Measurements from ENCODE around the gene HDLBP.
"Not testable (repeated sequence)": the region's sequence is repeated elsewhere in the genome, so short reads cannot be mapped to it uniquely, and the experiment has no call there.

HDLBP gene

DNA sequence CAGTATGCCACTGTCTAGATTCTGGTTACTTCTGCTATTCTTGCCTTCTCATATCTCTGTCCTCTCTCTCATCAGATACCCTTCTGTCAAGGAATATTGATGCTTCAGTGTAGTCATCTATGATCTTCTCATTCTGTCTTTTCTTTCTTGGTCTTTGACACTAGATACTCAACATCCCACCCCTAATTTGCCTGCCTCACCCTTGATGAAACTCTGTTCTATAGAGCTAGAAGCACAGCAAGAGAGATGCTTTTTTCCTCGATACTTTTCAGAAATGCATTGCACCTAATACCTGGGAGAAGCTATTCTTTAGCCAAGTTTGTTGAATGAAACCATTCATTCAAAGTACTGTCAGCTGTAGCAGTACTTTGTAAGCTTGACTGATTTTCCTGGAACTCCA, 9.8 kb upstream of the HDLBP start:
- H3K27ac ChIP-seq = no peak overlapping the region
- TF ChIP-seq, protein P1, sequence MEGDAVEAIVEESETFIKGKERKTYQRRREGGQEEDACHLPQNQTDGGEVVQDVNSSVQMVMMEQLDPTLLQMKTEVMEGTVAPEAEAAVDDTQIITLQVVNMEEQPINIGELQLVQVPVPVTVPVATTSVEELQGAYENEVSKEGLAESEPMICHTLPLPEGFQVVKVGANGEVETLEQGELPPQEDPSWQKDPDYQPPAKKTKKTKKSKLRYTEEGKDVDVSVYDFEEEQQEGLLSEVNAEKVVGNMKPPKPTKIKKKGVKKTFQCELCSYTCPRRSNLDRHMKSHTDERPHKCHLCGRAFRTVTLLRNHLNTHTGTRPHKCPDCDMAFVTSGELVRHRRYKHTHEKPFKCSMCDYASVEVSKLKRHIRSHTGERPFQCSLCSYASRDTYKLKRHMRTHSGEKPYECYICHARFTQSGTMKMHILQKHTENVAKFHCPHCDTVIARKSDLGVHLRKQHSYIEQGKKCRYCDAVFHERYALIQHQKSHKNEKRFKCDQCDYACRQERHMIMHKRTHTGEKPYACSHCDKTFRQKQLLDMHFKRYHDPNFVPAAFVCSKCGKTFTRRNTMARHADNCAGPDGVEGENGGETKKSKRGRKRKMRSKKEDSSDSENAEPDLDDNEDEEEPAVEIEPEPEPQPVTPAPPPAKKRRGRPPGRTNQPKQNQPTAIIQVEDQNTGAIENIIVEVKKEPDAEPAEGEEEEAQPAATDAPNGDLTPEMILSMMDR (conservative IDR thresholded peaks at IDR 0.05) = no peak
- TF ChIP-seq ZFX (IDR thresholded peaks at IDR 0.05) = no peak

DNA sequence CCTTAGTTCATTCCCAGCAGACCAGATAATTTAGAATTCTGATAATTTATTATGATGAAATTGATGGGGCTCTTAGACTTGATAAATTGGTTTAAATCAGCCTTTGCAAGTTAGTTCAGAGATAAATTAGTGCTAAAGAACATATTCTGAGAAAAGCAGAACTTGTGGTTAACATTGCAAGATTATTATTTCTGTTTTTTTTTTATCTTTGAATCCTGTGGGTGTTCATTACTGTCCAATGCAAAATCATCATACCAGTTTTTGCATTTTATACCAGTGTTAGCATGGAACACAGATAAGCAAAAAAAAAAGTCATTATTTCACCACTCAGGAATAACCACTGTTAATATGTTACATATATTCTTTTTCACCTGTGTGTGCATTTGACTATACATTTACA, 9.3 kb upstream of the HDLBP start:
- no peak overlapping the region for H3K27ac ChIP-seq
- TF ChIP-seq, protein P1 (conservative IDR thresholded peaks at IDR 0.05) = no peak
- TF ChIP-seq ZFX (IDR thresholded peaks at IDR 0.05) = no peak

DNA sequence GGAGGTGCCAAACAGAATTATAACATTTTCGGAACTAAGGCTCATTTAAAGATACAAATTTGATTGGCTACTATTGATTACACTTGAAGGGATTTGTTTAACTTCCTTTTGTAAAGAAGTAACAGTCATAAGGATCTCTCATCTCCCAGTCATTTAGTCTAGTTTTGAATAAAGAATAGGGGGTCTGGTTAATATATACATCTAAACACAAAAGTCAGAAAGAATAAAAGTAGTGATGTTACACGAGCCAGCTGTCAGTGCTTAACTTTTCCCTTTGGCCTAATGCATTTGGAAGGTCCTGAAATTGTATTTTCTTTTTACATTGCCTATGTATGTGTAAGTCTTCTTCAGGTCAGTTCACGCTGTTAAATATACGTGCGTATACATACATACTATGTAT, 8.3 kb upstream of the HDLBP start:
- H3K27ac ChIP-seq = no peak overlapping the region
- no peak for TF ChIP-seq ZFX (IDR thresholded peaks at IDR 0.05)

DNA sequence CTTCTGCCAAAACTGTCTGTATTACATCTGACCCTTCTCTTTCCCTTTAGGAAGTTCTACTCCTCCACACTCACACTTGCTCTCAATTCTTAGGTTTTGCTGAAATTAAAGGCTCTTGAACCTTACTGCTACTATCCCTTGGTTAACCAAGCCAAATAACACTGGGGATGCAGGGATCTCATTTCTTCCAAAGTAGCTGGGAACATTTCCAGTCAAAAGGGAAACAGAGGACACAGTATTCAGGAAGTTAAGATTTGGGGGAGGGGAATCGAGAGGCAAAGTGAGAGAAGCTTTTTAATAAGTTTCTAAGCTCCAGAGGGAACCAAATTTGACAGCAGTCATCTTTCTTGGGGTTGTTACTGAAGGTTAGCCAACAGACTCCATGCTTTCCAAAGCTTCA, 6.4 kb upstream of the HDLBP start:
- peak overlapping the region; percentile 41 for H3K27ac ChIP-seq
- TF ChIP-seq ZFX (IDR thresholded peaks at IDR 0.05) = no peak
- TF ChIP-seq, protein P1 (conservative IDR thresholded peaks at IDR 0.05) = no peak

DNA sequence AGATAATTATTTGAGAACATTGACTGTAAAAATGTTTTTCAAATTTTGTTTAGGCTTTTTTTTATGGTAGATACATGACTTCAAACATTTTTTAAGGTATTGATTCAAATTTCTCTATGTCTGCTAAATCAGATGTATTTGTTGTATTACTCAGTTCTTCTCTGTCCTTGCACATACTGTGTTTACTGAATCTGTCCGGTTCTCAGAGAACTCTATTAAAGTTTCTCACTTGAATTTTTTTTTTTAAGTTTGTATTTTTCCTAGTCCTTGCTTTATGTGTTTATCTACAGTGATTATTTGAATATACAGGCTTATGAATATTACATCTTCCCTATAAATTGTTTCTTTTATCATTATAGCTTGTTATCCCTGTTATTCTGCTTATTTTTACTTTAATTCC, 5.6 kb upstream of the HDLBP start:
- H3K27ac ChIP-seq = no peak overlapping the region
- TF ChIP-seq, protein P1 (conservative IDR thresholded peaks at IDR 0.05) = no peak
- no peak for TF ChIP-seq ZFX (IDR thresholded peaks at IDR 0.05)

DNA sequence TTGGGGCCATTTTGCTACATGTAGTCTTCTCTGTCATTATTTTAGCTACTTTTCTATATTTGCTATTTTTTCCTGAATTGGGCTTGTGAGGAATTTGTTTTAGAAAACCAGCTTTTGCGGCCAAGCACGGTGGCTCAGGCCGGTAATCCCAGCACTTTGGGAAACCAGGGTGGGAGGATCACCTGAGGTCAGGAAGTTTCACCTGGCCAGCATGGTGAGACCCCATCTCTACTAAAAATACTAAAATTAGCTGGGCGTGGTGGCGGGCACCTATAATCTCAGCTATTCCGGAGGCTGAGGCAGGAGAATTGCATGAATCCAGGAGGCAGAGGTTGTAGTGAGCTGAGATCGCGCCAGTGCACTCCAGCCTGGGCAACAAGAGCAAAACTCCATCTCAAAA, 4.9 kb upstream of the HDLBP start:
- no peak for TF ChIP-seq ZFX (IDR thresholded peaks at IDR 0.05)
- TF ChIP-seq, protein P1 (conservative IDR thresholded peaks at IDR 0.05) = no peak
- H3K27ac ChIP-seq = no peak overlapping the region; the same call in 1 of the 2 replicates

DNA sequence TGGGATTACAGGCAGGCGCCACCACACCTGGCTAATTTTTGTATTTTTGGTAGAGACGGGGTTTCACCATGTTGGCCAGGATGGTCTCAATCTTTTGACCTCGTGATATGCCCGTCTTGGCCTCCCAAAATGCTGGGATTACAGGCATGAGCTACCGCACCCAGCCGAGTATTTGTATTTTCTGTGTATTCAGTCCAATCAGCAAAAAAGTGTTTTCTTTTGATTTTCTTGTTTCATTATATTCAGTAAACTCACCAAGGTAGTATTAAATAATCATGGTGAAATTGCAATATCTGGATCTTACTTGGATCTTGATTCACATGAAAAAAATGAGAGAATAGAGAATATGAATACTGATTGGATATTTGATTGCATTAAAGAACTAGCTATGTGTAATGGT, 3.4 kb upstream of the HDLBP start:
- H3K27ac ChIP-seq = not testable (repeated sequence)

DNA sequence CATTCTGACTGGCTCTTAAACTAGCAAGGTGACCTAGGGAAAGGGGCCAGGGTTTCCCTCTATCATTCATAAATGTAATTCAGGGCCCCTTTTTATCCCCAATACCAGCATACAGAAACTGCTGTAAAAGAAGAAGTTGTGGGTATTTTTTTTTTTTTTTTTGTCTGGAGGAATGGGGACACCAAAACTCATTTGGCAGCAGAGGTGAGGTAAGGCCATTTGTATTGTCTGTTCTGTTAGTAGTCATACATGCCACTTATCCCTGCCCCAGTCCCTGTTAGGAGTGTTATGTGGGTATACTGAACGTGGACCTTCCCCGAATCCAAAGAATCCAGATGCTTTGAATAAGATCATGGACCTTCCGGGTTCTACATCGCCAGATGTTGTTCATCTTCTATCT, 1.9 kb upstream of the HDLBP start:
- TF ChIP-seq, protein P1 (conservative IDR thresholded peaks at IDR 0.05) = no peak
- no peak for TF ChIP-seq ZFX (IDR thresholded peaks at IDR 0.05)
- H3K27ac ChIP-seq = no peak overlapping the region

DNA sequence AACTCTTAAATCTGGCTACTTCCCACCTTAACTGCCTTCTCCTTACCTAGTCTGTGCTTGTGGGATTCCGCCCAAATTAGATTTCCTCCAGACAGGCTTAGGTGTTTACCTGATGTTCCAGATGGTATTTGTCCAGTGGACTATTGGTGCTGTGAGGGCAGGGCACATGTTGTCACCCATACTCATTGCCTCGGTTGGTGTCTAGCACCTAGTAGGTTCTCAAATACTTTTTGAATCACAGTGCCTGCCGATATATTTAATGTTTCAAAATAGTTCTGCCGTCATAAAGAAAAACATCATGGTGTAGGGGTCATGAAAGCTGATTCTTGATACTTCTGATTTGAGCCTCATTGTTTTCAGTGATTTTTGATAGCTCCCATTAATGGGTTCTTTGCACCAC, 1.4 kb upstream of the HDLBP start:
- no peak for TF ChIP-seq ZFX (IDR thresholded peaks at IDR 0.05)
- TF ChIP-seq, protein P1 (conservative IDR thresholded peaks at IDR 0.05) = no peak
- H3K27ac ChIP-seq = peak overlapping the region; percentile 94

All from C4-2B (cell line).